ENCODE results near the gene GP1BB.

Gene GP1BB

GRCh38 chr22:19727310-19728150, 4.2 kb downstream of the GP1BB start:
- no peak for DNase-seq (ENCODE audit: low read depth in 2 of 2)

DNA sequence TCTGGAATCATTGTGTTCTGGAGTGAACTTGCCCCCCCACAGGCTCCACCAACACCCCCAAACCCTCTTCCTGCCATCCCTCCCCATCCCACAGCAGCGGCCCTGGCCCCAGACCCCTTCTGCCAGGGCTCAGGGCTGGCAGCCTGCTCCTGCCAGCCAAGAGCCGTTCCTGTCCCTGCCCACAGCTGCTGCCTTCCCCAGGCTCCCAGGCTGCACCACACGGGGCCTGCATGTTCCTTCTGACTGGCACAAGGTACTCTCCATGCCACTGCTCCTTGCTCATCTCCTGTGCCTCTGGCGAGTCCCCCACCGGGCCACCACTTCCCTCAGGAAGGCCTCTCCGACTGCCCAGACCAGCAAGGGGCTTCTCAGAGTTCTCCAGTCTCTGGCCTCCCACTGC, 4.9 kb downstream of the GP1BB start:
- DNase-seq (ENCODE audit: low read depth in 2 of 2): no peak

DNA sequence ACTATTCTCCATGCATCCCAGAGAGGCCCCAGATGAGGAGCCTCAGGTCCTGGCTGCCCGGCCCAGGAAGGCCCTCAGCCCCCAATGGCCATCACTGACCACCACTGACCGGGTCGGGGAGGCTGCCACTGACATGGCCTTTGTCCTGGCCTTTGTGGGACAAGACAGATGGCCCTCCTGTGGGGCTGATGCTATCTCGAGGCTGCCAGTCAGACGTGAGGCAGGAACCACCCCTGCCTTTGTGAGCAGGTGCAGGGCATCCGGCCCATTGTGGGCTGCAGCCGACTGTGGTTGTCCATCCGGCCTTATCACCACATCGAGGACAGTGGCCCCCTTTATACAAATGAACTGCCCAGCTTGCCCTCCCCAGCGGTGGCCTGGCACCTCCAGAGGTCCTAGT, 5.5 kb downstream of the GP1BB start:
- no peak for DNase-seq (ENCODE audit: low read depth in 2 of 2)

DNA sequence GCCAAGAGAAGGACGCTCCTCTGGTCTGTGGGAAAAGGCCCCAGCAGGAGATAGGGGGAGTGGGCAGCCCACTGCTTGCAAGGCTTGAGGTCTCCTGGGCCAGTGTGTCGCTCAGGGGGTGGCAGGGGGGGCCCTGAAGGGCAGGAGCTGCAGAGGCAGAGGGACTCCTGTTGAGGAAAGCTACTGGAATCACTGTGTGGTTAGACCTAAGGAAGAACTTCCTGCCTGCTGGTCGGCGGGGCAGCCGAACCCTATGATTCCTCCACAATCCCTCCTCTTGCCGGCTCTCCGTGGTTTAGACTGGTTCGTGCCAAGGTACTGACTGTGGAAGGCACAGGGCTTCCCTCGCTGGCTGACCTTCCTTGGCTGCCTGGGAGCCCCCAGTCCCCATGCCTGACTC, 6.2 kb downstream of the GP1BB start:
- DNase-seq (ENCODE audit: low read depth in 2 of 2): no peak

DNA sequence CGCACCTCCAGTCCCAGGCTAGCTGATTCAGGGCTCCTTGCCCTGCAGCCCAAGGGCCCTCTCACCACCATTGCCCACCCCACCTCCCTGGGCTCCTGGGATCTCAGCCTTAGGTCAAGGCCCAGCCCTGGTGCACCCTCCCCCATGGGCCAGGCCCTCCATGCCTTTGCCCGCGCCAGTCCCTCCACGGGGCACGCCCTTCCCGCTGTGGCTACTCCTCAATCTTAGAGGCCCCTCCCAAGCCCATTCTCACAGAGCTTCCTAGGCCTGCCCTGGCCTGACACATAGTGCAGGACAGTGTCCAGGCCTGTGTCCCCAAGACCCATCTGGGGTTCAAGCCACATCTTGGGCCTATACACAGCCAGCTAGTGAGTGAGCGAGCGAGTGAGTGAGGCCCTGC, 6.9 kb downstream of the GP1BB start:
- DNase-seq (ENCODE audit: low read depth in 2 of 2): no peak

DNA sequence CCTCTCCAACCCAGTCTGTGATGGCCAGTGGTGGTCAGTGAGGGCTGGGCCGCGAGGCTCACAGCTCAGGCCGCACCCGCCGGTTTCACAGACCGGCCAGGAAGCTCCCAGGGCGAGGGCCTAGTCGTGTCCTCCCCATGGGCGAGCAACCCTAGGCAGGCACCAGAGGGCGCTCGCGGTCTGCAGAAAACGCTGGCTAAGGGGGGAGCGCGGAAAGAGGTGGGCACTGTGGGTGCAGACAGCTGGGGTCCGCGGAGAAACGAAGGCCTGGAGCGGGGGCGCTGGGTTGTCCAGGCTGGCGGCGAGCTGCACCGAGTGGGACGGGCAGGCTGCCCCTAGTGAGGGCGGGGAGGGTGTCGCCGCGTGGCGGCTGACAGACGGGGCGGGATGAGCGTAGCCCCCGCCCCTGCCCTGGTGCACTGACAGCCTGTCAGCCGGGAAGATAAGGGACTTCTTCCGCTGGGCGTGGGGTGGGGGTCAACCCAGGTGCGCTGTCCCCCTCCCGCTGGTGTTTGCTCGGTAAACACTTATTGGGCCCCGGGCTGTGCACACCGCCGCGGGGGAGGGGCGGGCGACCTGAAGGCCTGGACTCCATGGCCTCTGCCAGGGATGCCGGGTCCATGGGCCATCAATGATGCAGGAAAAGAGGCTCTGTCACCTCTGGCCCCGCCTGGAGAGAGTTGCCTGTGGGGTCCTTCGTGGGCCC, 7.5 kb downstream of the GP1BB start:
- DNase-seq (ENCODE audit: low read depth in 2 of 2): peak; percentile 70 to 72

DNA sequence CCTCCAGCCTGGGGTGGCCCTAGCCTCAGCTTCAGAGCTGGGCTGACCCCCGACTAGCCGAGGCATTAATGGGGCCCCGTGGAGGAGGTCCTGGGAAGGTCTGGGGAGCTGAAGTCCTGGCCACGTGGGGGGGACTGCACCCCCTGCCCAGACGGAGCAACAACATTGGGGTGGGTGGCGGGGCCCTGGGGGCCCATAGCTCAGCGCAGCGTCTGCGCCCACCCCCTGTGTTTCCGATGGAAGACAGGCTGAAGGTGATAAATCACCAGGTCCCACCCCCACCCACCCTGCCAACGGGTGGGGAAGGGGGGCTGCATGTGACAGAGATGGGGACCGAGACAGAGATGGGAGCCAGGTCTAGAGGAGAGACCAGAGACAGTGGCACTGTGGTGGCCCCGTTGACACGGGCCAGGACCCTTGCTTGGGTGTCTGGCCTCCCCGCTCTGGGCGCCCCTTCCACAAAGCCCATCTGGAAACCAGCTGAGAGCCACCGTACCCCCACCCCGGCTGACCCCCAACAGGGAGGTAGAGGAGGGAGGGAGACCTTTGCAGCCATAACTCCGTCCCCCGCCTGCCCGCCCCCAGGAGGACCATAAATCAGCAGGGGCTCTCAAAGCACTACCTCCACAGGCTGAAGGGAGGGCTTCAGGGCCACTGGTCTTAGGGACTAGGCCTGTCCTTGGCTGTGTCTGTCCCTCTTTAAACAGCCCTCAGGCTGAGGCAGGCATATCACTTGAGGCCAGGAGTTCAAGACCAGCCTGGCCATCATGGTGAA, 8.2 kb downstream of the GP1BB start:
- DNase-seq (ENCODE audit: low read depth in 2 of 2): no peak

DNA sequence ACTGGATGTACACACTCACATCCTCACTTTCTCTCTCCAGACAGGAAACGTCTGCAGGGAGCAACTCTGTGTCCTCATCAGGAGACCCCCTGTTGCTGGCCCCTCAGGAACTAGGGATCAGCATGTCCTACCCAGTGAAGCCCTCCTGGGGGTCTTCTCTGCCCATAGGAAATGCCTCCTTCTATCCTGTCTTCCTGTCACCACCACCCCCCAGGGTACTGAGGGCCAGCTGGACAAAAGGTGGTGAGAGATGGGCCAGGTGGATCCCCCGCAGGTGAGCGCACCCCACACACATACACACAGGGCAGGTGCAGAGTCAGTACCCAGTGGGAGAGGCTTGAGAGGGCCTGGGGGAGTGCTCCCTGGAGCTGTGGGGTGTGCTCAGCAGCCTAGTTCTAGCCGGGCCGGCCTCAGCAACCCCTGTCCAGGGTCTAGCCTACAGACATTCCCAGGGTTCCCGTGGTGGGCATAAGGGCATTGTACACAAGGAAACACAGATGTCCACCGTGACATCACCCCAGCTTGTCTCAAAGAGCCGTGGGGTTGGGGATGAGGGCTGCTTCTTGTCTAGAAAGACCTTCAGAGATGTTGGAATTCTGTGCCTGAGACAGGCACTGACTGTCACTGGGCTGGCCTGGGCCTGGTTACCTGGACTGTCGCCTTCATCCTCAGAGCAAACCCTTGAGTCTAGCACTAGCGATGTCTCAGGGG, 9.2 kb downstream of the GP1BB start:
- DNase-seq (ENCODE audit: low read depth in 2 of 2): no peak

DNA sequence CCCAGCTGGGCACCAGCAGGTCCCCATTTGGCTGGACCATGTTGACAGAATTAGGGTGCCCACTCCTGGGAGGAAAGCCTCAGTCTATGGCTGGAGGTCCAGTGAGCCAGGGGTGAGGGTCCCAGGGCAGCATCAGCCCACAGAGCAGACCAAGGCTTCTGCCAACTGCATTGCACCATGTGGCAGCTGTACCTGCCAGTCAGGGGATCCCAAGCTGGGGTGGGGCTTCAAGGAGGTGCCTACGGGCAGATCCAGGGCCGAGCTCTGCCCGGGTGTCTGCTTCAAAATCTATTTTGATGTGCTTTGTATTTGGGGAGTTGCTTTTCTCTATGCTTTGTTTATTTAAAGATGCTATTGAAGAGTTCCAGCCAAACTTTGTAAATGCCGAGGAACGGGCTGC, 10.4 kb downstream of the GP1BB start:
- no peak for DNase-seq (ENCODE audit: low read depth in 2 of 2)

DNA sequence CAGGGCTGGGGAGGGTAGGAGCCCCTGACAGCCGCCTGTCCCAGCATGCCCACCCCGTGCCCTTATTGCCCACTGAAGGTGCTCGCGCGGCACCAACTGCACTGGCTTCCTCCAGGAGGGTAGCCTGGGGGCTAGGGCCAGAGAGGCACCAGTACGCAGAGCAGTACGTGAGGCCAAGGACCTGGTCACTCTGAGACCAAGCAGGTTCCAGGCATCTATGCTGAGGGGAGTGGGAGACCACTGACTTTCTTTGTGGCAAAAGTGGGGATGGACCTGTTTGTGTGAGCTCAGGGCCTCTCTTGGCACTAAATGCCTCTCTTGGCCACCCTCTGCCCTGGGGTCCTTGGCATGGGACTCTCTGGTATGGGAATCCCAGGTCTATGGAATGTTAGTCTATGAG, 10.8 kb downstream of the GP1BB start:
- DNase-seq (ENCODE audit: low read depth in 2 of 2): no peak

- DNase-seq (ENCODE audit: low read depth in 2 of 2): no peak
Observed at GRCh38 chr22:19734837-19735382, 11.6 kb downstream of the GP1BB start.

DNA sequence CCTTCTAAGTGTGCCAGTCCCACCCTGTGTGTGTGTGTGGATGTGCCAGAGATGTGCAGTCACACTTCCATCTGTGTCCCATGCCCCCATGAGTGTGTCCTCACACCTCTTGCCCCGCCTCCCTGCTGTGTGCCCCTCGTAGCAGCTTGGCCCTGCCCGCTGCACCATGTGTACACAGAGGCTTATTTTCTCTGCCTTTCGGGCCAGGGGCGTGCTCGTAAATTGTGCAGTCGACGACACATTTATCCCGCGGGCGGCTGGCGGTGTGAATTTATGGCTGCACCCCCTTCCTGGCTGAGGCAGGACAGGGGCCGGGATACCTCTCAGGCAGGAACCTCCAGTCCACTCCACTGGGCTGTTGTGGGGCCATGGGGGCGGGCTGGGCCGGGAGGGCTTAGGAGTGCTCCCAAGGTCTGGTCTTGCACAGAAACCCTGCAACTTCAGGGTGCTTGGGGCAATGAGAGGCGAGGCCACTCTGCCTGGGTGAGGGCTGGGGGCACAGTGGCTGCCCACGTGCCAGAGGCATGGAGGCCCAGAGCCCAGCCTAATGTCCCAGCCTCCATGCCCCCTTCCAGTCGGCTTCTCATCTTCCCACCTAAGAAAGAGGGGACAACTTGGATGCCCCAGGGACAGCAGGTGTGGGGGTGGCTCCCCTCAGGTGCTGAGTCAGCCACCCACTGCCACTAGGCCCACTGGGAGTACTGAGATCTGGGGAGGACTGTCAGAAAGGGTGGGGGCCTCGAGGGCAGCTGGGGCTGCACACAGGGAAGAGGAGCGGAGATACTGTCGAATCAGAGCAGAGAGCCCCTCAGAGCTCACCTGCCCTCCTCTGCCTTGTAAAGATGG, 12.5 kb downstream of the GP1BB start:
- no peak for DNase-seq (ENCODE audit: low read depth in 2 of 2)

DNA sequence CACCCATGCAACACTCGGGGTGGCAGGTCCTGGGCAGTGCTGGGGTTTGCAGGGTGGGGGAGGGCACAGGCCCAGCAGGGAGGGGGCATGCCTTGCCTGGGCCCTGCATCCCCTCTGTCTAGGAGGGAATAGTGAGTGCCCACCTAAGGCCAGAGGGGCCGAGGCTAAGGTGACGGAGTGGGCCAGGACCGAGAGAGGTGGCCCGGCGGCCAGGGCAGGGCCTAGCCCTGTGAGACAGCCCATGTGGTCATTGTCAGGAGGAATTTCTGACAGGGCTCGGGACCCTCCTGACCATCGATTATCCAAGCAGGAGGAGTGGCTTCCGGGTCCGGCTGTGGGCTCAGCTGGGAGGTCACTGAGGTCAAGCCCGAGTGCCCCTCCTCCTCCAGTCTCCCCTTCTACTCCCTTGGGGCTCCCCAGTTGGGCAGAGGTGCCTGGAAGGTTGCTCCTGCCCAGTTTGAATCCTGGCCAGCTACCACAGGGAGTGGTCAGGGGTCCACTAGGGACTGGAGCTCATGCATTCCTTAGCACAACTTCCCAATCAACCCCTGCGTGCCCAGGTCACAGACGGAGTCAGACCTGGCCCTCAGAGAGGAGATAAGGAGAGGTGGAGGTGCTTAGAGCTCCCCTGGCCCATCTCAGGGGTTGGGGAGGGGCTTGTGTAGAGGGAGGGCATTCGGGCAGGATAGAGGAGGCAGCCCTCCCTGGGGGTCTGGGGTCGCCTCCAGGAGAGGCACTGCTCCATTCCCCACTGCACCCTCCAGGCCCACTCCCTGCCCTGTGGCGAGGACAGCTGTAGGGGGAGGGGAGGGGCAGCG, 14.7 kb downstream of the GP1BB start:
- DNase-seq (ENCODE audit: low read depth in 2 of 2): no peak

DNA sequence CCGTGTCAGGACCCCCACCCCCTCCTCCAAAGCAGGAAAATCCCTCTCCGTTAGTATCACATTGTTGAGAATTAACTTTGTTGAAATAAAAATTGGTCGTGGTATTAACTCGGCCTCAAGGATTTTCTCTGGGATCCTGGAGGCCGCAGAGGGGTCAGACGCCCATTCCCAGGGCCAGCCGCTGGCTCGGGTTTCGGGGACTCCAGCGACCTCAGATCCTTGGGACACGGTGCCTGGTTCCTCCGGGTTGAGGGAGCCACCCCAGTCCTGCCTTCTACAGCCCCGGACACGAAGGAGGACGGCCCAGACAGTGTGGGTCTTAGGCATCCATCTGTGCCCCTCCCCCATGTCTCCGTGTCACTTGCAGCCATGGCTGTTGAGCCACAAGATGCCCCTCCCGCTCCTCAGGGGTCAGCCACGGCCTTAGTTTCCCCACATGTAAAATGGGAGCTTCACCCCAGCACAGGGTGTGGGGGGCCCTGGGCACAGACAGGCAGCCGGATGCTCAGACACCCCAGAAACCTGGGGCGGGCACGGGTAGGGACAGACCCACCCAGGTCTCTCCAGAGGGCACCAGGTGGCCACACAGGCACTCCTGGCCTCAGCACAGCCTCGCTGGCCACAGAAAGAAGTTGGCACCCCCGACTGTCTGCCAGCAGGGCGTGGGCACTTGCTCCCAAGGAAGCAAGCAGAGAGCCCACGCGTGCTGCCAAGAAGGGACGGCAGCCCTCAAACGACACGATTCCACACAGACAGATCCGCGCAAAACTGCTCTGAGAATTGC, 15.5 kb downstream of the GP1BB start:
- no peak for DNase-seq (ENCODE audit: low read depth in 2 of 2)

- no peak for DNase-seq (ENCODE audit: low read depth in 2 of 2)
Observed at GRCh38 chr22:19739448-19739895, 16.1 kb downstream of the GP1BB start.

DNA sequence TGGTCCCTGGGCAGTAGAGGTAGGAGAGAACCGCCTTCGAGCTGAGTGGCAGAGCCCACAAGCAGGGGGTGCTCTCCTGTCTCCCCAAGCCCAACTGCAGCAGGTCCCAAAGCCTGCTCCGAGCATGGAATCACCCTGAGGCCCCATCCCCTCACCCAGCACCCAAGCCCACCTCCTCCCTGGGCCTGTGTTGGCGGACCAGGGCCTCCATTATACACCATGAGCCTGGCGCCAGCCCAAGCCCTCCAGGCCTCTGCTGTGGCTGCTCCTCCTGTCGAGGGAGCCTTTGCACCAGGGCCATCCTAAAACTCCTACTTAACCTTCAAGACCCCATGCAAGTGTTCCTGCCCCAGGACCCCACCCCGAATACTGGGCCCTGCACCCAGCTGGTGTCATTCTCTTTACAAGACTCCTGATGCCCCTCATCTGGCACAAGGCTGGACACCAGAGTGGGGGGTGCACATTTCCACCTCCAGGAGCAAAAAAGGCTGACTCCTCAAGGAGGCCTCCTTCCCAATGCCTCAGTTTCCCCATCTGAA, 16.6 kb downstream of the GP1BB start:
- no peak for DNase-seq (ENCODE audit: low read depth in 2 of 2)

DNA sequence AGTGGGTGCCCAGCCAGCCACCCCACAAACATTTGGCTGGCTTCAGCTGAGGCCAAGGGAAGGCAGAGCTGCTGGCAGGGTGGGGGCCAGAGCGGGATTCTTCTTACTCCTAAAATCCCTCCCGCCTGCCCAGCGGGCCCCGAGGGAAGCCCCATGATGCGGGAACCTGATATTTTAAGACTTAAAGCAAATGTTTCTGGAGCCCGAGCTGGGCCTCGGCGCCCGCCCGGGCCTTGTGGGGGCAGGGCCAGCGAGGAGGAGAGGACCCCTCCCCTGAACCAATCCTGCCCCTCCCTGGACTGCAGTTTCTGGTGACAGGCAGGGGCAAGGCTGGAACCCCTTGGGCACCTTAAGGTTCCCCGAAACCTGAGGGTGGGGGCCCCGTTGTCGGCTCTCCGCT, 17.2 kb downstream of the GP1BB start:
- DNase-seq (ENCODE audit: low read depth in 2 of 2): no peak

GRCh38 chr22:19741053-19741452, 17.7 kb downstream of the GP1BB start:
- no peak for DNase-seq (ENCODE audit: low read depth in 2 of 2)

All from stimulated activated CD8-positive, alpha-beta memory T cell treated with anti-CD3 and anti-CD28 coated beads, Interleukin-7, amount 100 ng/mL, for 4 hours (primary cell).